ENCODE data around the gene SOCS4. TPM values are rescaled to one million over a fixed set of nuclear protein-coding genes. Genes with fewer than 3 reads are reported as not detected.
A peak's percentile ranks its signal among the peaks of the same experiment; 100 is the strongest.

The SOCS4 gene
- total RNA-seq, 2 experiments from 2014 or later: 23.0 to 37.3 TPM

DNA sequence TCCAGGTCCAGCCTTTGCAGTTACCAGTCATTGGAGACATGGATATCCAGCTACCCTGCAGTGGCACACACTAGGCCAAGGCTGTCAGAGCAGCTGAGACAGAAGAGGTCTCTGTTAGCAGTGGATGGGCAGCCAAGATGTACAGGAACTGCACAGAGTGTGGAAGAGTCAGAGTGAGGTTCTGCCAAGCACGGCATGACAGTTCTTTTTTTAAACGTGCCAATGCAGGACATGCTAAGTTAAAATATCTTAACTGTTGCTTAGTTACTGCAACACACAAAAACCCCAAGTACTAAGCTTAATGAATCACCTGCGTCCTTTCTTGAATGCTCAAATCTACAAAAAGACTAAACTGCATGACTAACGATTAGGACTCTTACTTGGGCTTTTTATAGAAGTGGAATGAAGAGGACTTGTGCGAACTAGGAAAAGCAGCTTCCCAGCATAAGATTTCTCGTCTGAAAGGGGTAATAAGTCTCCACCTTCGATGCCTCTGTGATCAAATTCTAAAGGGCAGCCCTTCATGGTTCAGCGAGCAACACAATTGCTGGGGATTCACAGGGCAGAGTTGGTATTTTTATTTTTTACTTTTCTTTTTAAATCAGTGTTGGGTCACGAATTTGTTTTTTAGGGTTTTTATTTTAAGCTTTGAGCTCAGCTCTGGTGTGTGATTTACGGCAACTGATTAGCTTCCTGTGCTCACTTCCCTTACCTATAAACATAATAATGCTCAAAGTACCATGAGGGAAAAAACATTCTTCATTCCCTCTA lies 45.0 kb downstream of the SOCS4 start:
- Histone ChIP-seq H3K4me2 (ENCODE audit: low read length) (peak overlapping the region; percentile 66), H2AFZ (ENCODE audit: low read length) (peak overlapping the region; percentile 35; the same call in 1 of the 2 replicates), H3K79me2 (ENCODE audit: insufficient read depth, low read depth, low read length) (no peaks in the 10 kb centered on the region), H3K27ac (ENCODE audit: low read depth, low read length, poor library complexity, severe bottlenecking) (peak overlapping the region; percentile 42), H3K36me3 (ENCODE audit: insufficient read depth, low read length) (peaks cover 20% of the 10 kb centered on the region), H3K9me3 (ENCODE audit: low read length) (no peaks in the 10 kb centered on the region), H4K20me1 (ENCODE audit: insufficient read depth, low read length) (no peaks in the 10 kb centered on the region), H3K4me3 (ENCODE audit: low read depth, low read length, poor library complexity, severe bottlenecking) (peak overlapping the region; percentile 29), H3K9me2 (ENCODE audit: insufficient read depth, low read length) (no peaks in the 10 kb centered on the region), H3K4me1 (ENCODE audit: insufficient read depth, low read length, poor library complexity, severe bottlenecking) (peaks cover 29% of the 10 kb centered on the region)
- CTCF ChIA-PET (ENCODE audit: unreplicated experiment): interaction anchor here (1.2 kb wide), 1 partner anchor 27 kb away, joined by 4 read pairs; no protein-coding TSS in a partner anchor
- BruUV-seq (replicated peaks): no TSS peak
- intact Hi-C loops (cut with micrococcal nuclease; ENCODE audit: unreplicated experiment): no loop called here
- DNase-seq (ENCODE audit: low spot score): peak; percentile 36
- POLR2A ChIA-PET: interaction anchor here (0.5 to 3.6 kb wide), 18 partner anchors 11 to 588 kb away, joined by 3 to 15 read pairs (median 4); partner anchors contain the start of genes MAPK1IP1L, SOCS4 and WDHD1
- TF ChIP-seq, protein P1, sequence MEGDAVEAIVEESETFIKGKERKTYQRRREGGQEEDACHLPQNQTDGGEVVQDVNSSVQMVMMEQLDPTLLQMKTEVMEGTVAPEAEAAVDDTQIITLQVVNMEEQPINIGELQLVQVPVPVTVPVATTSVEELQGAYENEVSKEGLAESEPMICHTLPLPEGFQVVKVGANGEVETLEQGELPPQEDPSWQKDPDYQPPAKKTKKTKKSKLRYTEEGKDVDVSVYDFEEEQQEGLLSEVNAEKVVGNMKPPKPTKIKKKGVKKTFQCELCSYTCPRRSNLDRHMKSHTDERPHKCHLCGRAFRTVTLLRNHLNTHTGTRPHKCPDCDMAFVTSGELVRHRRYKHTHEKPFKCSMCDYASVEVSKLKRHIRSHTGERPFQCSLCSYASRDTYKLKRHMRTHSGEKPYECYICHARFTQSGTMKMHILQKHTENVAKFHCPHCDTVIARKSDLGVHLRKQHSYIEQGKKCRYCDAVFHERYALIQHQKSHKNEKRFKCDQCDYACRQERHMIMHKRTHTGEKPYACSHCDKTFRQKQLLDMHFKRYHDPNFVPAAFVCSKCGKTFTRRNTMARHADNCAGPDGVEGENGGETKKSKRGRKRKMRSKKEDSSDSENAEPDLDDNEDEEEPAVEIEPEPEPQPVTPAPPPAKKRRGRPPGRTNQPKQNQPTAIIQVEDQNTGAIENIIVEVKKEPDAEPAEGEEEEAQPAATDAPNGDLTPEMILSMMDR (conservative IDR thresholded peaks at IDR 0.05; ENCODE audit: low read length): no peak
- TF ChIP-seq EZH2phosphoT487 (IDR thresholded peaks at IDR 0.05; ENCODE audit: borderline replicate concordance, low read depth, low read length): no peak

GRCh38 chr14:55073856-55074255 lies 46.8 kb downstream of the SOCS4 start:
- H3K4me1 ChIP-seq (ENCODE audit: insufficient read depth, low read length, poor library complexity, severe bottlenecking): peaks cover 29% of the 10 kb centered on the region
- POLR2A ChIA-PET: interaction anchor here (1.1 kb wide), 1 partner anchor 9 kb away, joined by 3 read pairs; no protein-coding TSS in a partner anchor
- no peak overlapping the region for H2AFZ ChIP-seq (ENCODE audit: low read length)
- CTCF ChIA-PET (ENCODE audit: unreplicated experiment): no interaction called here
- TF ChIP-seq, protein P1 (conservative IDR thresholded peaks at IDR 0.05; ENCODE audit: low read length): no peak
- no peak for TF ChIP-seq EZH2phosphoT487 (IDR thresholded peaks at IDR 0.05; ENCODE audit: borderline replicate concordance, low read depth, low read length)
- H3K9me2 ChIP-seq (ENCODE audit: insufficient read depth, low read length): no peaks in the 10 kb centered on the region
- intact Hi-C loops (cut with micrococcal nuclease; ENCODE audit: unreplicated experiment): no loop called here
- H3K9me3 ChIP-seq (ENCODE audit: low read length): no peaks in the 10 kb centered on the region
- H3K27ac ChIP-seq (ENCODE audit: low read depth, low read length, poor library complexity, severe bottlenecking): no peak overlapping the region
- H3K79me2 ChIP-seq (ENCODE audit: insufficient read depth, low read depth, low read length): no peaks in the 10 kb centered on the region
- BruUV-seq (replicated peaks): no TSS peak
- H4K20me1 ChIP-seq (ENCODE audit: insufficient read depth, low read length): no peaks in the 10 kb centered on the region
- no peak overlapping the region for H3K4me2 ChIP-seq (ENCODE audit: low read length)
- H3K4me3 ChIP-seq (ENCODE audit: low read depth, low read length, poor library complexity, severe bottlenecking): no peak overlapping the region
- H3K36me3 ChIP-seq (ENCODE audit: insufficient read depth, low read length): 0 out of 2 replicates have a peak, but pooled peaks cover 7% of the 10 kb centered on the region
- DNase-seq (ENCODE audit: low spot score): no peak

- no TSS peak for BruUV-seq (replicated peaks)
- TF ChIP-seq EZH2phosphoT487 (IDR thresholded peaks at IDR 0.05; ENCODE audit: borderline replicate concordance, low read depth, low read length): no peak
- TF ChIP-seq, protein P1 (conservative IDR thresholded peaks at IDR 0.05; ENCODE audit: low read length): no peak
- POLR2A ChIA-PET: interaction anchor here (0.9 to 1.1 kb wide), 2 partner anchors 15 to 40 kb away, joined by 3 to 4 read pairs; no protein-coding TSS in a partner anchor
These were observed 47.6 kb downstream of the SOCS4 start for GRCh38 chr14:55074662-55075061.

More at GRCh38 chr14:55074662-55075061, 47.6 kb downstream of the SOCS4 start:
- Histone ChIP-seq H3K4me1 (ENCODE audit: insufficient read depth, low read length, poor library complexity, severe bottlenecking) (peaks cover 29% of the 10 kb centered on the region), H3K9me3 (ENCODE audit: low read length) (no peaks in the 10 kb centered on the region), H4K20me1 (ENCODE audit: insufficient read depth, low read length) (no peaks in the 10 kb centered on the region), H3K79me2 (ENCODE audit: insufficient read depth, low read depth, low read length) (no peaks in the 10 kb centered on the region), H3K9me2 (ENCODE audit: insufficient read depth, low read length) (no peaks in the 10 kb centered on the region), H2AFZ (ENCODE audit: low read length) (peak overlapping the region; percentile 75), H3K27ac (ENCODE audit: low read depth, low read length, poor library complexity, severe bottlenecking) (no peak overlapping the region), H3K36me3 (ENCODE audit: insufficient read depth, low read length) (0 out of 2 replicates have a peak, but pooled peaks cover 4% of the 10 kb centered on the region), H3K4me2 (ENCODE audit: low read length) (peak overlapping the region; percentile 58), H3K4me3 (ENCODE audit: low read depth, low read length, poor library complexity, severe bottlenecking) (peak overlapping the region; percentile 3)
- peak; percentile 43 for DNase-seq (ENCODE audit: low spot score)
- CTCF ChIA-PET (ENCODE audit: unreplicated experiment): no interaction called here
- intact Hi-C loops (cut with micrococcal nuclease; ENCODE audit: unreplicated experiment): no loop called here
